ENCODE results near the gene SCP2D1.

DNA sequence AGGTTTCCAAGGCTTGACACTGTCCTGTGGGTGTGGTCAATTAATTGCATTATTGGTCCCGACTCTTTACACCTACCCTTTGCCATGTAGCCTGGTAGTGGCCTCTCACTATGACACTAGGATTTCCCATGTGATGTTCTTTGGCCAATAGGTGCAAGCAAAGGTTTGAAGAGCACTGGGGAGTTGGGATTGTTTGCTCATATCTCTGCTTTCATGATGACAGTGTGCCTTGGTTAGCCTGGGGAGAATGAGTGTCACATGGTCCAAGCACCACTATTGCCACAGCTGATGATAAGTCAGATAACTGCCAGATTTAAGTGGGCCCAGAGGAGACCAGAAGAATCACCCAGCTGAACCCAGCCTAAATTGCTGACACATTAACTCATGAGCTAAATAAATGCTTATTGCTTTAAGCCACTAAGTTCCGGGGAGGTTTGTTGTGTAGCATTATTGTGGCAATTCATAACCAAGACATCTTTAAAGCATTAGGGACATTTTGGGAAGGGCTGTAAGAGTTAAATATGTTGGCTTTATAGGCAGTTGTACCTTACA is 17.2 kb upstream of the SCP2D1 start:
- TF ChIP-seq, protein P1, sequence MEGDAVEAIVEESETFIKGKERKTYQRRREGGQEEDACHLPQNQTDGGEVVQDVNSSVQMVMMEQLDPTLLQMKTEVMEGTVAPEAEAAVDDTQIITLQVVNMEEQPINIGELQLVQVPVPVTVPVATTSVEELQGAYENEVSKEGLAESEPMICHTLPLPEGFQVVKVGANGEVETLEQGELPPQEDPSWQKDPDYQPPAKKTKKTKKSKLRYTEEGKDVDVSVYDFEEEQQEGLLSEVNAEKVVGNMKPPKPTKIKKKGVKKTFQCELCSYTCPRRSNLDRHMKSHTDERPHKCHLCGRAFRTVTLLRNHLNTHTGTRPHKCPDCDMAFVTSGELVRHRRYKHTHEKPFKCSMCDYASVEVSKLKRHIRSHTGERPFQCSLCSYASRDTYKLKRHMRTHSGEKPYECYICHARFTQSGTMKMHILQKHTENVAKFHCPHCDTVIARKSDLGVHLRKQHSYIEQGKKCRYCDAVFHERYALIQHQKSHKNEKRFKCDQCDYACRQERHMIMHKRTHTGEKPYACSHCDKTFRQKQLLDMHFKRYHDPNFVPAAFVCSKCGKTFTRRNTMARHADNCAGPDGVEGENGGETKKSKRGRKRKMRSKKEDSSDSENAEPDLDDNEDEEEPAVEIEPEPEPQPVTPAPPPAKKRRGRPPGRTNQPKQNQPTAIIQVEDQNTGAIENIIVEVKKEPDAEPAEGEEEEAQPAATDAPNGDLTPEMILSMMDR (IDR thresholded peaks at IDR 0.05): no peak
- no peak for TF ChIP-seq POLR2A (IDR thresholded peaks at IDR 0.05)
